Measurements from ENCODE around the gene DISP3.

Gene DISP3

GRCh38 chr1:11518791-11519628 is 40.1 kb downstream of the DISP3 start:
- DNase-seq, result no peak

- DNase-seq, result no peak
These were observed 40.7 kb downstream of the DISP3 start for GRCh38 chr1:11519629-11520031.

DNA sequence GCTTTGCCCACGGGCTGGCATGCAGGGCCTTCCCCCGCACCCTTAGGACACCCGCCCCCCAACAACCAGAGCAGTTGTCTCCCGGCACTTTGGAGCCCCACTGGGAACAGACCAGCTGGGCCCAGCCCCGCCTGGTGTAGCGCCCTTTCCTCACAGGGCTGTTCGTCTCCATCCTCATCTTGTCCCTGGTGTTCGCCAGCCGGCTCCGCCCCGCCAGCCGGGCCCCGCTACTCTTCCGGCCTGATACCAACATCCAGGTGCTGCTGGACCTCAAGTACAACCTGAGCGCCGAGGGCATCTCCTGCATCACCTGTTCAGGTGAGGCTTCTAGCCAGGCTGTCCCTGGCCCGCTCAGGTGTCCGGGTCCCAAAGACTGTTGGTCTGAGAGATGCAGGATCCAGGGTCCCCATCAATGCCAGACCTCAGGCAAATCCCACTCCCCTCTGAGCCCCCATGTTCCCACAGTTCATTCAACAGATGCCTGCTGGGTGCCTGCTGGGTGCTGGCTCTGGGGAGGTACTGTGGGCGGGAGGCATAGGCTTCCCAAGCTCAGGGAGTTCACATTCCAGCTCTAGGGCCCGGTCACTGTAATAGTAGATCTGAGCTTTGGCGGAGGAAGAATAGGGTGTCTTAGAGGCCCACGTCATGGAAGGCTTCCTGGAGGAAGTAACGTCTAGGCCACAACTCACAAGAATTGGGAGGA is 41.7 kb downstream of the DISP3 start:
- no peak for DNase-seq

GRCh38 chr1:11521582-11522399 is 42.8 kb downstream of the DISP3 start:
- no peak for DNase-seq

DNA sequence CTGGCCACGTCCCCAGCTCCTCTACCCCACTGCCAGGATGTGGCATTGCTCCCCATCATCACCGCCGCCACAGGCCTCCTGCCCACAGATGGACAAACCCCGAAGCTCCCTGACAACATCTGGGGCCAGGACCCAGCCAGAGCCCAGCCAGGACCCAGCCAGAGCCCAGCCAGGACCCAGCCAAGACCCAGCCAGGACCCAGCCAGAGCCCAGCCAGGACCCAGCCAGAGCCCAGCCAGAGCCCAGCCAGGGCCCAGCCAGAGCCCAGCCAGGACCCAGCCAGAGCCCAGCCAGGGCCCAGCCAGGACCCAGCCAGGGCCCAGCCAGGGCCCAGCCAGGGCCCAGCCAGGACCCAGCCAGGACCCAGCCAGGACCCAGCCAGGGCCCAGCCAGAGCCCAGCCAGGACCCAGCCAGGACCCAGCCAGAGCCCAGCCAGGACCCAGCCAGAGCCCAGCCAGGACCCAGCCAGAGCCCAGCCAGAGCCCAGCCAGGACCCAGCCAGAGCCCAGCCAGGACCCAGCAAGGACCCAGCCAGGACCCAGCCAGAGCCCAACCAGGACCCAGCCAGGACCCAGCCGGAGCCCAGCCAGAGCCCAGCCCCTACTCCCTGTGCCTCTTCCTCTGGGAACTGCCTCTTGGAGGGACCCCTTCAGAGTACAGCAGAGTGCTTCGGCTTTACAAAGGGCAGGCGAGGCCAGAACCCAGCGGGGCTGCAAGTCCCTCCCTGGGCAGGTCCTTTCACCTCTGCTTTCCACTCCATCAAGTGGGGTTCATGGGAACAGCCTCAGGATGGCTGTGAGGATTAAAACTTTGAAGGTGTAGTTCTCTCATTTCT is 43.7 kb downstream of the DISP3 start:
- no peak for DNase-seq

- DNase-seq, result no peak
These were observed 44.3 kb downstream of the DISP3 start for GRCh38 chr1:11523261-11523660.

DNA sequence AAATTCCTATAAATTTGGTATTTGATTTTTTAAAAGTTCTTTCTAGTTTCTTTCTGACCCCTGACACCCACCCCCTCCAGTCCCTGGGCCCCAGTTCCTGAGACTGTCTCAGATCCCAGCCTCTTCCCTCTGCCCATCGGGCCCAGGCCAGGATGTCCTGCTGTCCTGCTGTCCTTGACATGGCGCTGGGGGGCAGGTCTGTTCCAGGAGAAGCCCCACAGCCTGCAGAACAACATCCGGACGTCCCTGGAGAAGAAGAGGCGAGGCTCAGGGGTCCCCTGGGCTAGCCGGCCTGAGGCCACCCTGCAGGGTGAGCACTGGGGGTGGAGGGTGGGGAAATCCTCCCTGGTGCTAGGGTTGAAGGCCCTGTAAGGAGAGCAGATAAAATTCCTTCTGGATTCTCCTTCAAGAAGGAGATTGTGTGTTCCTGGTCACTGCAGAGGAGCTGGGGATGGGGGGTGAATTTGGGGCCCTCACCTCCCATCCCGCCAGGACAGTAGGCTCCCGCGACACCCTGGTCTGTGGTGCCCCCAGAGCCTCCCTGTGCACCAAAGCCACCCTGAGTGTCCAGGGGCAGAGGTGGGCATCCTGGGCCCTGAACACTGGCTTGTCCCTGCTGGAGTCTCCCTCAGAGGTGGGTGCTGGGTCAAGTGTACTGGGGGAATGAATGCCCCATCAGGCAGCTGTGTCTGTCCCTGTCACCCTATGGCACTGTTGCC is 45.0 kb downstream of the DISP3 start:
- no peak for DNase-seq

- DNase-seq, result no peak
These were observed 45.7 kb downstream of the DISP3 start for GRCh38 chr1:11524465-11525150.

DNA sequence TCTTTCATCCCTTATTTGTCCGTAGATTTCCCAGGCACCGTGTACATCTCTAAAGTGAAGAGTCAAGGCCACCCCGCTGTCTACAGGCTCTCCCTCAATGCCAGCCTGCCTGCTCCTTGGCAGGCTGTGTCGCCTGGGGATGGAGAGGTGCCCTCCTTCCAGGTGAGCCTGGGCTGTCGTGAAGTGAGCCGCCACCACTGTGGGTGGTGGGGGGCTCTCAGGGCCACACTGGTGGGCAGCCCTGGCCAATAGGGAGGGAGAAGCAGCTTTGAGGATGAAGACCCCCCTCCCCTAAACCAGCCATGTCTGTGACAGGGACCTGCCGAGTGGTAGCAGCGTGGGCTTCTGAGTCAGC is 46.2 kb downstream of the DISP3 start:
- DNase-seq, result no peak

DNA sequence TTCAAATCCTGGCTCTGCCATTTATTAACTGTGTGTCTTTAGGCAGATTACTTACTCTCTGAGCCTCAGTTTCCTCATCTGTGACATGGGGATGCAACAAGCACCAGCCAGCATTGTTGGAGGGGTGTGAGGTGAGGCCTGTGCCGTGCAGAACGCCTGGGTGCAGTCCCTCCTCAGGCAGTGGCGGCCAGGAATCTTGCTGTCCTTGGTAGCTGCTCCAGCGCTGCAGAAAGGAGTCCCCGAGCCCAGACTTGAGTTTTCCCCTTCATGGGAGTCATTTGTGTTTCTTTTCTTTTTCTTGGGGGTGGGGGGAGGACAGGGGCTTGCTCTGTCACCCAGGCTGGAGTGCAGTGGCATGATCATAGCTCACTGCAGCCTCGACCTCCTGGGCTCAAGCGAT is 46.6 kb downstream of the DISP3 start:
- no peak for DNase-seq

DNA sequence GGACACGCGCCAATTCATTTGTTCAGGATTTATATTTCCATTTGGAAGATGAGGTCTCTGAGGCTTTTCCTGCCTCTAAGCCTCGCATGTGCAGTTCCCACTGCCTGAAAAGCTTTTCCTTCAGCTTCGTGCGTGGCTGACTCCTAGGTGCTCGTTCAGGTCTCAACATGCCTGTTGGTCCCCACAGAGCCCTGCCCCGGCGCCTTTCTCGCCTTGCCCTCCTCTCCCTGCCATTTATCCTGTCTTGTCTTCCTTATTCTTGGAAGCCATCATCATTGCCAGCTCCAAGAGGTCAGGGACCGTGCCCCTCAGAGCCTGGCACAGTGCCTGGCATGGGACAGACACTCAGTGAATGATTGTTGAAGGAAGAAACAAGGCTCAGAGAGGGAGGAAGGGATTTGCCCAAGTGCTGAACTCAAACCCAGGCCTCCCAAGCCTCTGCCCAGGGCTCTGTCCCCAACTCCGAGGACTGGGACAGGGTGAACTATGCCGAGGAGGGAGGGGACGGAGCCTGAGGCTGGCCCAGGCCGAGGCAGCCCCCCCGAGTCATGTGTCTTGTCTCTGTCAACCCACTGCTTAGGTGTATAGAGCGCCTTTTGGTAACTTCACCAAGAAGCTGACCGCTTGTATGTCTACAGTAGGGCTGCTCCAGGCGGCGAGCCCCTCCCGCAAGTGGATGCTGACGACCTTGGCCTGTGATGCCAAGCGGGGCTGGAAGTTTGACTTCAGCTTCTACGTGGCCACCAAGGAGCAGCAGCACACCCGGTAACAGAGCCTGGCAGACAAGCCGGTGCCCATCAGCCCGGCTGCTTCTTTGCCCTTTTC is 47.3 kb downstream of the DISP3 start:
- no peak for DNase-seq

- no peak for DNase-seq
These were observed 48.8 kb downstream of the DISP3 start for GRCh38 chr1:11527541-11528452.

GRCh38 chr1:11528611-11529261 is 49.8 kb downstream of the DISP3 start:
- no peak for DNase-seq

- DNase-seq, result no peak
These were observed 50.4 kb downstream of the DISP3 start for GRCh38 chr1:11529330-11529729.

GRCh38 chr1:11529763-11530730 is 51.1 kb downstream of the DISP3 start:
- DNase-seq, result no peak

GRCh38 chr1:11530731-11531311 is 51.9 kb downstream of the DISP3 start:
- DNase-seq, result no peak

DNA sequence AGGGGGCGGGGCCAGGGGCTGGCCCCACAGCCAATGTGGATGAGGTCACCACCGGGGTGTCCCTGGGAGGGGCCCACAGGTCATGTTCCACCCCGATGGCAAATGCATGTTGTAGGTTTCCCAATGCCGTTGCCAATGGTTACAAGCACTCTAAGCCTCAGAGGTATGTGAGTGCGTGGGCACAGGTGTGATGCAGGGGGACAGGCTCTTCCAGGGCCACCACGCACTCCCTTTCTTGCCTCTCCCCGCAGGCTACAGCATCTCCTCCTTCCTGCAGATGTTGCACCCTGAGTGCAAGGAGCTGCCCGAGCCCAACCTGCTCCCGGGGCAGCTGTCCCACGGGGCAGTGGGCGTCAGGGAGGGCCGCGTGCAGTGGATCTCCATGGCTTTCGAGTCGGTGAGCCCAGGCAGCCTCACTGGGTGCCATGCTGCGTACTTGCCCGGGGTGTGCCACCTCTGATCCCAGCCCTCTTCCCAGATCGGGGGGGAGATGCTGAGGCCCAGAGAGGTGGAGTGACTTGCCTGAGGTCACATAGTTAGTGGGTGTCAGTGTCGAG is 52.4 kb downstream of the DISP3 start:
- DNase-seq, result no peak

All from NCI-H2227 treated with DMSO at 0.1 percent for 48 hours (cell line).